Astrocyte of the spinal cord (primary cell): Measurements from ENCODE around the gene SH3RF1.
"Not testable (repeated sequence)": the region's sequence is repeated elsewhere in the genome, so short reads cannot be mapped to it uniquely, and the experiment has no call there.

ENCODE experiments used
- DNase-seq: peaks from one replicate; pipeline ENCODE4 v3.0.0; 2011; ENCODE audit warnings: low read depth, low spot score
- H3K4me3 ChIP-seq: 2 replicates; pipeline ENCODE4 v1.5.1; 2011; ENCODE audit warnings: low read depth, mild to moderate bottlenecking, low read length, moderate library complexity
- CTCF ChIP-seq: IDR thresholded peaks from 2 replicates; pipeline ENCODE4 v1.5.1; 2012; ENCODE audit warnings: low read depth, mild to moderate bottlenecking, low read length, inconsistent platforms
- in situ Hi-C: cut with HindIII; loops from 2 replicates; pipeline ENCODE4 v1.10.0; 2017; ENCODE audit warnings: low sequenced_read_pairs

Gene SH3RF1

GRCh38 chr4:169205075-169205743 lies 65.5 kb downstream of the SH3RF1 start:
- no peak for DNase-seq
- no peak for TF ChIP-seq CTCF
- H3K4me3 ChIP-seq = no peak overlapping the region
- in situ Hi-C loops = no loop called here

GRCh38 chr4:169203891-169204290 lies 66.9 kb downstream of the SH3RF1 start:
- in situ Hi-C loops = no loop called here
- H3K4me3 ChIP-seq = no peak overlapping the region
- TF ChIP-seq CTCF = no peak
- DNase-seq = no peak

- H3K4me3 ChIP-seq, in situ Hi-C loops, DNase-seq: not testable (repeated sequence)
Observed at GRCh38 chr4:169203278-169203677, 67.5 kb downstream of the SH3RF1 start.

GRCh38 chr4:169202878-169203277 lies 67.9 kb downstream of the SH3RF1 start:
- no peak overlapping the region for H3K4me3 ChIP-seq
- in situ Hi-C loops = no loop called here
- TF ChIP-seq CTCF = no peak
- no peak for DNase-seq

- TF ChIP-seq CTCF = no peak
- DNase-seq = peak; percentile 34
- no peak overlapping the region for H3K4me3 ChIP-seq
- in situ Hi-C loops = no loop called here
Observed at GRCh38 chr4:169202145-169202699, 68.5 kb downstream of the SH3RF1 start.

- in situ Hi-C loops = no loop called here
- H3K4me3 ChIP-seq = no peak overlapping the region
- TF ChIP-seq CTCF = no peak
- DNase-seq = peak; percentile 68
Observed at GRCh38 chr4:169201222-169202144, 69.3 kb downstream of the SH3RF1 start.
